HG03575 (cell line): ENCODE measurements around the gene DUS1L.

Source experiments
- ATAC-seq: cut with Tn5 transposase; IDR thresholded peaks from one replicate; pipeline ENCODE4 v1.9.1; 2021; ENCODE audit not compliant: unreplicated experiment, insufficient number of reproducible peaks, low FRiP score; ENCODE audit errors: extremely low read depth

The DUS1L gene

DNA sequence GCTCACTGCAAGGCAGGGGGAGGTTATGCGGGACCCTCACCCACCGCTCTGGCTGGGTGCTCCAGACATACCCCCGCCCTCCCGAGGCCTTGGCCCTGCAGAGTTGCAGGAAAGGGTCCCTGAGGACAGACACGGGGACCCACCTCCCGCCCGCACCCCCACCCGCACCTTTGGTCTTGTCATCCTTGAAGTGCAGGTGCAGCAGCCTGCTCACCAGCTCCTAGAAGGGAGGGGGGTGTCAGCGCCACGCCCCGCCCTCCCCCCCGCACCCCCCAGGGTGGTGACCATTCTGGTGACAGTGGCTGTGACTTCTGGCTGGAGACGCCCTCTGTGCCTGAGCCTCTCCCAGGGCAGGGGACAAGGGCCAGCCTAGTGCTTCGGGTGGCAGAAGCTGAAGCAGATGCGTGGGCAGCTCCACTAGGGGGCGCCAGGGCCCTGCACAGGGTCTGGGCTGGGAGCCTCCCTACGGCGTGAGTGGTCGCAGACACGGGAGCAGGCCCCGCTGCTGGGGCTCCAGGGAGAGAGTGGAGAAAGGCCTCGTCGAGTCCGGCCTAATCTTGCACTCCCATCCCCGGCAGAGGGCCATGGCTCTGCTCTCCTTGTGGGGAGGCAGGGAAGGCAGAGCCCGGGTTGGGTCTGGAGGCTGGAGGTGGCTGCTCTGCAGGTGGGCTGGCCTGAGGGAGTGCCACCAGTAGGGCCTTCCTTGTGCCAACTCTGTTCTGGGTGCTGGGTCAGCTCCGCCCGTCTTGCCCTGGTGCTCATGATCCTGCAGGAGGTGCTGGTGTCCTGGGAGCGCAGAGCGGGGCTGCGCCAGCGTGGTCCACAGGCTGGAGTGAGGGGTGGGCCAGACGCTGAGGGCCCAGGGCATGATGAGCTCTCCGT lies 45.7 kb downstream of the DUS1L start:
- ATAC-seq, result no peak

DNA sequence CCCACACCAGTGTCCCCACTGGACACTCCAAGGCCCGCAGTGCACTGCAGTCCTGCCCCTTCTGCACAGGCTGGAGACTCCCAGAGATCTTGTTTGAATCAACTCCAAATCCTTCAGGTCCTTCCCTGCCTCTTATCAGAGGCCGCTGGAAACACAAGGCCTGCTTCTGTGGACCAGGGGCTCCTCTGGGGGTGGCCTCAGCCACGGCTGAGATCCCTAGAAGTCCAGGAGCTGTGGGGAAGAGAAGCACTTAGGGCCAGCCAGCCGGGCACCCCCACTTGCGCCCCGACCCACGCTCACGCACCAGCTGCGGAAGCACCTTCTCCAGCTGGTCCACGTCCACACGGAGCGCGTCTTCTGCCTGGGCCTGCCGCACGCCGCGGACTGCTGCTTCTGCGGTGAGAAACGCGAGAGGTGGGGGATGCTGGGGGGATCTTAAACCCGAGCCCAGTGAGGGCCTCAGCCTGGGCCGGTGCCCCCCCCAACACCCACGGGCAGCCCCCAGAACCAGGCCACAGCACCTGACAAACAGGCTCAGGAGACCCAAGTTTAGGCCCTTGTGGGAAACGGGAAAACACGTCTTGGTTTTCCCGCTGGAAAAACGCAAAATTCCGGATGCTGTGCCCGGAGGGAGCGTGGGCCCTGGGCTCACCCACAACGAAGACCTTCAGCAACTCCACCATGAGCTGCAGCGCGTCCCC lies 46.5 kb downstream of the DUS1L start:
- no peak for ATAC-seq

DNA sequence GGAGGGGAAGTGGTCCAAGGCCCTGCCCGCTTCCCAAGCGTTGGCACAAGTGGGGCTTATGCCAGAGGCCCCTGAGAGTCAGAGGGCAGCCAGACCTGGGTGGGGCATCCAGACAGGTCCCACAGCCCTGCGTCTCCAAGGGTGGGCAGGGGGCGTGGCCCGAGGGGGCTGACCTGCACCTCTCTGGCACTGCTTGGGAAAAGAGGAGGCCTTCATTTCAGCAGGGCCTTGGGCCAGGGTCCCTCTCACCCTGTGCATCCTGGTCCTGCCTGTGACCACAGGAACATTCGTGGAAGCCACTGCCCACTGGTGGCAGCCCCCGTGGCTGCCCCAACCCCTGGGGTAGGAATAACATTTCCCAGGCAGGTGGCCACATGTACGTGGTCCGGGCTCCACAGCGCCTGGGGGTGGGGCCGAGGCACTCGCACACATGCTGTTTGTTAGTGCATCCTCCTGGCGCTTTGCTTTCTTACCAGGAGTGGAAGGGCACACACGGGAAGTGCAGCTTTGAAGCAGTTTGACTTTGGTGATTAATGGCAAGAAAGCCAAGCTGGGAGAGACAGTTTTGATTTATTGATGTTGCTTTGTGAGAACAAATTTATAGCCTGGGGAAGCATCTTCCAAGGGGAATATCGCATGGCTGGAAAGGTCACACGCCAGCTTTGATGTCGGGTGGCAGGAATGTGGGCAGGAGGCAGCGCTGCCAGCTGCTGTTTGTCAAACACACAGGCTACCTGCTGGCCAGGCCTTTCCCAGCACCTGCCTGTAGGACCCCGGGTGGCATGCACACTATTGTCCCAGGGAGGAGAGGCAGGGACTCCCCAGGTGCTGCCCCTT lies 47.2 kb downstream of the DUS1L start:
- ATAC-seq, result no peak

GRCh38 chr17:82017612-82018151 lies 47.9 kb downstream of the DUS1L start:
- ATAC-seq, result no peak

DNA sequence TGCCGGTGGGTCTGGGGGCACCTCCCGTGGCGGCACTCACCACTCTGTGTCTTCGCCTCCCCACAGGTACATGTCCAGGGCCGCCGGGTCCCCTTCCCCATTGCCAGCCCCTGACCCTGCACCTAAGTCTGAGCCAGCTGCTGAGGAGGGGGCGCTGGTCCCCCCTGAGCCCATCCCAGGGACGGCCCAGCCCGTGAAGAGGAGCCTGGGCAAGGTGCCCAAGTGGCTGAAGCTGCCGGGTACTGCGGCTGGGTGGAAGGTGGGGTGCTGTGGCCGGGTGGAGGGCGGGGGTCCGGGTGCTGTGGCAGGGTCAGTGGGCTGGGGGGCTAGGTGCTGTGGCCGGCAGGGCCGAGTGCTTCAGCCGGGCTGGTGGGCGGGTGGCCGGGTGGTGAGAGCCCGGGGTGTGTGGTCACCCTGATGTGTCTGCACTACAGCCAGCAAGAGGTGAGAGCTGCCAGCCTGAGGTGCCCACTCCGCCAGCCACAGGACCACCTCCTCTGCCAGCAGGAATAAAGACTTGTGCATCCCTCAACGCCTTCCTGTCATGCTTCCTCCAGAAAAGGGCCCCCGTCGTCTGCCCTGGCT lies 48.6 kb downstream of the DUS1L start:
- ATAC-seq, result no peak

DNA sequence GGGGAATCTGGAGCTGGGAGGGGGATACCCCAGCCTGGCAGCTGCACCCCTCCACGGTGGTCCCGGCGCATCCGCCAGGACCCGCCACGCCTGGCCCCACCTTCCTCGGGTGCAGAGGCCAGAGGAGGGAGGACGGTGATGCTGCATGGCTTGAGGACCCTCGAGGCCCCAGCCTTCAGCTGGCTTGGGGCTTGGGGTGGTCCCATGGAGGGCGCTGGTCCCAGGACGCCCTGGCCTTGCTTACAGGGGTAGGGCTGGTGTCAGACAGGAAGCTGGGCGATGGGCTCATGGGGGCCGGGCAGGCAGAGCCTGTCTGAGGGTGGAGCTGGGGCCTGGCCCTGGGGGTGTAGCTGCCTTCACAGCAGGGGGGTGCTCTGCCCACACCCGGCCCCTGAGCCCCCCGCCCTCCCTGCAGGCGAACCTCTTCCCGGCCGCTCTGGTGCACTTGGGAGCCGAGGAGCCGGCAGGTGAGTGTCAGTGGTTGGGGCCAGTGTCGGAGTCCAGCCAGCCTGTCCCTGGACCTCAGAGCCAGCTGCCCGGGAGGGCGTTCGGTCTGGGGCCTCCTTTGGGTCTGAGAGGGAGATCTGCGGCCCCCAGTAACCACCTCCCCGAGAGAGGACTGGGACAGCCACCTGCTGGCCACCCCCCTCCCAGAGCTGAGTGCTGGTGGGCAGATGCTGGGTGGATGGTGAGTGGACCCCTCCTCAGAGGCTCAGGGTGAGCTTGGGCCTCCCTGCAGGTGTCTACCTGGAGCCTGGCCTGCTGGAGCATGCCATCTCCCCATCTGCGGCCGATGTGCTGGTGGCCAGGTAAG lies 49.3 kb downstream of the DUS1L start:
- ATAC-seq, result no peak

GRCh38 chr17:82015311-82015971 lies 50.2 kb downstream of the DUS1L start:
- no peak for ATAC-seq

GRCh38 chr17:82014971-82015310 lies 50.7 kb downstream of the DUS1L start:
- no peak for ATAC-seq

DNA sequence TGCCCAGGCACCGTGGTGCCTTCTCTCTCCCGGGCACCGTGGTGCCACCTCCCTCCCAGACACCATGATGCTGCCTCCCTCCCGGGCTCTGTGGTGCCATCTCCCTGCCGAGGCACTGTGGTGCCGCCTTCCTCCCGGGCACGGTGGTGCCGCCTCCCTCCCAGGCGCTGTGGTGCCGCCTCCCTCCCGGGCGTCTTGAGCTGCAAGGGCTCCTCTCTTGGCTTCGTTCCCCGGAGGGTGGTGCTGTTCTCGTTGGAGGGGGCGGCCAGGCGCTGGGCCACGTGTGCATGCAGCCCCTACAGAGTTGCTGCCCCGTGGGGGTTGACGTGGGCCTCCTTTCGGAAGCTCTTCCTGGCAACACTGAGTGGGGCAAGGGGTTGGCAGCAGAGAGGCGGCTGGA lies 51.2 kb downstream of the DUS1L start:
- no peak for ATAC-seq

DNA sequence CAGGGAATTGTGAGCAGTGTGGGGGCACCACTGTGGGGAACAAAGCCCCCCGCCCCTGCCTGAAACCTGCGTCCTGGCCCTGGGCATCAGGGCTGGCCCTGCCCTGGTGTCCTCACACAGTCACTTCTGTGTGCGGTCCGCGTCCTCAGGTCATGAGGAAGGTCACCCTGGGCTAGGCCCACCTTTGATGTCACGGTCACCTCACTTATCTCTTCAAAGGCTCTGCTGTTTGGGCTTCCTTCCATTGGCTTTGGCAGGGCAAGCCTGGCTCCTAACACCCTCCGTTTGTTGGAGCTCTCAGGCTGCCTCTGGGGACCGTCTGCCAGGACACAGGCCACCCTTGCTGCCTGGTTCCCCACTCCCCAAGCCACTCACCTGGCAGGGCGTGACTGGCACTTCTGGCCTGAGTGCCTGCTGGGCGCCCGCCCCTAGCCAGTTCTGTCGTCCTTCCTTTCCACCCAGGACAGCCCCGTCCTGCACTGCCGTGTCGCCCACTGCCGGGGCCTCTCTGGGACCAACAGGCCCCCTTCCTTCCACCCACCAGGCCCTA lies 51.8 kb downstream of the DUS1L start:
- no peak for ATAC-seq

DNA sequence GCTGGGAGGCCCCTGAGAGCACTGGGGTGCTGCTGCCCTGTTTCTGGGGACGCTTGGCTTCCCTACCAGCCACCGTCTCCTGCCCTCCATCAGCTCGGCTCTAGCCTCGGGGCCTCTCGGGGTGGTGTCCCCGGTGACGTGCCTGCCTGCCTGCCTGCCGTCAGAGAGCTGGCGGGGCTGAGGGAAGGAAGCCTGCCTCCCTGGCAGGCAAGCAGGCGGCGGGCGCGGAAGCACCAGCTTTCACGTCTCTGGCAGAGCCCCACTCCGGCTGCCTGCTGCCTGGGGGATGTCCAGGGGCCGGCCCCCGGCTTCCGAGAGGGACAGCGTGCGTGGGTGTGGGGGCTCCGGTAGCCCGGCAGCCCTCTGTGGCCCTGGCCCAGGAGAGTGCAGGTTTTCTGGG lies 52.3 kb downstream of the DUS1L start:
- ATAC-seq, result no peak

DNA sequence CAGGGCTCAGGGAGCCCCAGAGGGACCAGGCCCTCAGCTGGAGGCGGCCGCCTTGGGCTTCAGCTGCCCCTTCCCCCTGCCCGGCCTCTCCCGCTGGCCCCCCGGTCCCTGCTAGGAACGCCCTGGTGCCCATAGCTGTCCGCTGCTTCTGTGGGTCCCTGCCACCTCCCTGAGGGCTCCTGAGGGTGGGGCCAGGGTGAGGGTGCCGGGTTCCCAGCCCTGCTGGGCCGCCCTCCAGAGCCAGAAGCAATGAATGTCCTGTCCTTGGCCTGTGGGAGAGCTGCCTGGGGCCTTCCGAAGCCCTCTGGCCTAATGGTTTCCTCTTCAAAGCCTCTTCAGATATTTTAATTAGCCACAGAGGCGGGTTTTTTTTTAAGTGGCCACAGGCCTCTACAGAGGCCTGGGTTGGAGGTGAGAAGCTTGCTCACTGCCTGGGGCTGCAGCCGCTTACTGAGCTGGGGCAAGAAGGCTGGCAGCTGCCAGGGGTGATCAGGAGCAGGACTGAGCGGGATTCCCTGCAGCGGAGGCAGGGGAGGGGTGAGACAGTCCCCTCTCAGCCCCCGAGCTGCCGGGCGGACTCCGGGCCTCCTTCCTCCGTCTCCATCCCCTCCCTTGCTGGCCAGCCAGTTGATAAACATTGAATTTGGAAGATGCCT lies 52.8 kb downstream of the DUS1L start:
- ATAC-seq, result no peak

GRCh38 chr17:82012261-82012639 lies 53.4 kb downstream of the DUS1L start:
- ATAC-seq, result no peak

DNA sequence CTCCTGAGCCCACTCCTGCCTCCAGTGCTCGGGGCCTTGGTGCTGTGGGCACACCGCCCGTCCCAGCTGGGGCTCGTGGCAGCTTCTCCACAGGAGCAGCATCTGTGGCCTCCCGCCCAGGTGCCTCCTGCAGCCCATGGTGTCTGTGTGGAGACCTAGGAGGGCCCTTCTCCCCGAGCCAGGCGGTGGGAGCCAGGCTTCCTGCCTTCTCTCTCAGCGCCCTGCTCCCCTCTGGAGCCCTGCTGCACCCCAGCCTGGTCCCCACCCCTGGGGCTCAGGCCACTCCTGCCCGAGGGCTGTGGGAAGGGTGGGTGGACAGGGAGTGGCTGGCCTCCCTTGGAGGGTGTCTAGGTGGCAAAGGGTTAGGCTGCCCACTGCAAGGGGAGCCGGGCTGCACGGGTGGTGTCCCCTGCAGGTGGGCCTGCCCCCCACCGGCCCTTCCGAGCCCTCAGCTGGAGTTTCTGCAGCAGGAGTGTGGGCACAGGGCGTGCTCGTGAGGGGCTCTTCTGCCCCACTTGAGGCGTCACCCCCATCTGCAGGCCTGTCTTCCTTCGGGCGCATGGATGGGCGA lies 53.9 kb downstream of the DUS1L start:
- no peak for ATAC-seq

DNA sequence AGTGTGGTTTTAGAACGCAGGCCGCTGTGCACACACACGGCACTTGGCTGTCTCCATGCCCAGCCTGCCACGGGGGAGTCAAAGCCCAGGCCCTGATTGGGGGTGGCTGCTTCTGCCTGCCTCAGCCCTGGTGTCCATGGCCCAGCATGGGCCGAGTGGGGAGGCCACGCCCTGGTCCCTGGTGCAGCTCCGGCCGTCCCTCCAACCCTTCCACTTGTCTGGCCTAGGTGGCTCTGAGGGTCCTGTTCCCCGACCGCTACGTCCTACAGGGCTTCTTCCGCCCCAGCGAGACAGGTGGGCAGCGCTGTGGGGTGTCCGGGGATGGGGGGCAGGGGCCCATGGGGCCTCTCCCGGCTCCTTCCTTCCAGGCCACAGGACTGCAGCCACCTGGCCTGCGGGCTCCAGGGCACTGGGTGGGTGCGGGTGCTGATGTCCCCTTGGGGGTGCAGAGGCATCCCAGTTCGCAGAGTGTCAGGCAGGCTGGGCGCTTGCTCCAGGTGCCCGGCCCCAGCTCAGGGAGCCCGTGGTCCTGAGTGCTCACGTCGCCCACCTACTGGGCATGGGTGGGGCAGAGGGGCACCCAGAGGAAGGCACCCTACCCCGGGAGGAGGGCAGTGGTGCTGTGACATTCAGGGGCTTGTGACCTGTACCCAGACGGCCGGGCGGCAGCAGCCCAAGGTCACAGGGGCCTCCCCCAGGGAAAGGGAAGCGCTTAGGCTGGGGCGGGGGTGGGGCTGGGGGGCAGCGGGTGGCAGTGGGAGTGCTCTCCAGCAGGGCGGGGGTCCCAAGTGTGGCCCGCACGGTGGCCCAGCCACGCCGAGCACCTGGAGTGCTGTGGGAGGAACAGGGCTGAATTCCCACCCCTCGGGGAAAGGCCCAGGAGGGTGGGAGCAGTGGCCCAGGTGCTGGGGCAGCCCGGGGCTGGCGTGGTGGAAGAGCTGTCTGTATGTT lies 54.8 kb downstream of the DUS1L start:
- no peak for ATAC-seq

DNA sequence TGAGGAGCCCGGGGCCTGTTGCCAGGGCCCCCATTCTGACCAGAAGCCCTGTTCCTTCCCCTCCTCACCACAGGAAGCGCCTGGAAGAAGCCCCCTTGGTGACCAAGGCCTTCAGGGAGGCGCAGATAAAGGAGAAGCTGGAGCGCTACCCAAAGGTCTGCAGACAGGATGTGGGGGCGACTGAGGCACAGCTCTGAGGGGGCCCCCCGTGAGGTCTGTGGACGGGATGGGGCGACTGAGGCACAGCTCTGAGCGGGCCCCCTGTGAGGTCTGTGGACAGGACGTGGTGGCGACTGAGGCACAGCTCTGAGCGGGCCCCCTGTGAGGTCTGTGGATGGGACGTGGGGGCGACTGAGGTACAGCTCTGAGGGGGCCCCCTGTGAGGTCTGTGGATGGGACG lies 56.2 kb downstream of the DUS1L start:
- ATAC-seq, result no peak
